GM21619 (cell line): Measurements from ENCODE around the gene FRMD3.

Source experiments
- ATAC-seq: cut with Tn5 transposase; IDR thresholded peaks from one replicate; pipeline ENCODE4 v1.9.1; 2021; ENCODE audit not compliant: unreplicated experiment

Gene FRMD3

GRCh38 chr9:83239747-83240146, 298.5 kb downstream of the FRMD3 start:
- ATAC-seq, result no peak

- no peak for ATAC-seq
Observed at GRCh38 chr9:83238871-83239640, 299.1 kb downstream of the FRMD3 start.

GRCh38 chr9:83236029-83236696, 302.0 kb downstream of the FRMD3 start:
- no peak for ATAC-seq

- no peak for ATAC-seq
Observed at GRCh38 chr9:83235526-83235925, 302.7 kb downstream of the FRMD3 start.

- ATAC-seq, result no peak
Observed at GRCh38 chr9:83234541-83234940, 303.7 kb downstream of the FRMD3 start.

- no peak for ATAC-seq
Observed at GRCh38 chr9:83233647-83234046, 304.6 kb downstream of the FRMD3 start.

- ATAC-seq, result no peak
Observed at GRCh38 chr9:83231039-83231438, 307.2 kb downstream of the FRMD3 start.

GRCh38 chr9:83220730-83221129, 317.5 kb downstream of the FRMD3 start:
- peak; percentile 98 for ATAC-seq

- ATAC-seq, result no peak
Observed at GRCh38 chr9:83219924-83220438, 318.2 kb downstream of the FRMD3 start.

GRCh38 chr9:83219154-83219923, 318.9 kb downstream of the FRMD3 start:
- ATAC-seq, result no peak

GRCh38 chr9:83218411-83219090, 319.6 kb downstream of the FRMD3 start:
- no peak for ATAC-seq

- no peak for ATAC-seq
Observed at GRCh38 chr9:83209188-83209731, 328.9 kb downstream of the FRMD3 start.

GRCh38 chr9:83208065-83208850, 329.9 kb downstream of the FRMD3 start:
- no peak for ATAC-seq

GRCh38 chr9:83204047-83204446, 334.2 kb downstream of the FRMD3 start:
- no peak for ATAC-seq

GRCh38 chr9:83200531-83200930, 337.7 kb downstream of the FRMD3 start:
- ATAC-seq, result no peak

GRCh38 chr9:83199832-83200231, 338.4 kb downstream of the FRMD3 start:
- no peak for ATAC-seq

- peak; percentile 68 for ATAC-seq
Observed at GRCh38 chr9:83199240-83199639, 339.0 kb downstream of the FRMD3 start.

- no peak for ATAC-seq
Observed at GRCh38 chr9:83198371-83198770, 339.8 kb downstream of the FRMD3 start.

- no peak for ATAC-seq
Observed at GRCh38 chr9:83197591-83197990, 340.6 kb downstream of the FRMD3 start.

- ATAC-seq, result no peak
Observed at GRCh38 chr9:83196946-83197345, 341.3 kb downstream of the FRMD3 start.
